Measurements from ENCODE around the gene SMIM24. TPM values are rescaled to one million over a fixed set of nuclear protein-coding genes. Genes with fewer than 3 reads are reported as not detected.

Gene SMIM24
- total and polyA plus RNA-seq, 9 of the 15 experiments (the other 6 are each of a cell fraction or from before 2014, with no cell fraction given) = 0.45 to 12.3 (median 1.4) TPM; not detected in 1

DNA sequence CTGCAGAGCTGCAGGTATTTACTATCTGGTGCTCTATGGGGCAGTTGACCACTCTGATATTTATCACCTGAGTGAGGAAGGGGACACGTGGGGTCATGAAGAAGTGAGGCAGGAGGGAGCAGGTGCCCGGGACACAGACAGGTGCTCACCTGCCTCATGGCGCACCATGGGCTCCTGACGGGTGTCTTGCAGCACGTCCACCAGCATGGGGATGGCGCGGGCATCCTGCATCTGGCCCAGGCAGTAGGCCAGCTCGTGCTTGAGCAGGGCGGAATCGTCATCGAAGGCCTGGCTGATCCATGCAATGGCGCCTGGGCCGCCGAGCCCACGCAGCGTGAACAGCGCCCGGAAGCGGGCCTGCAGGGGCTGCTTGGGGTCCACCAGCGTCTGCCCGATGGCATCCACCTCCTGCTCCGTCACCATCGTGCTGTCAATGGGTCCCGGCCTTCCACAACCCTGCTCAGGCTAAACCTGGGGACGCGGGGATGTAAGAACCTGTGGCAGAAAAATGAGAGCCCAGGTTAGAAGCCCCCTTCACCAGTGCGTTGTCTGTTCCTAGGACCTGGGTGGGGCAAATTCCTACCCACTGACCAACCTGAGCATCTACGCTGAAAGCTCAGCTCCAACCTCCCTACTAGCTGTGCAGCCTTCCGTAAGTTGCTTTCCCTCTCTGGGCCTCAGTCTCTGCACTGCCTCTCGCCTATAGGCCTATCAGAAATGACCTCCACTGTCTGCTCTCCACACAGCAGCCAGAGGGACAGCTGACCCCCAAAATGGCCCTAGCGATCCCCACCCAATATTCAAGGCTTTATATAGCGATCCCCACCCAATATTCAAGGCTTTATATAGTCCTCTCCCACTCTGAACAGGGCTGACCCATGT, 16.3 kb upstream of the SMIM24 start:
- POLR2A ChIA-PET = interaction anchor here (0.6 to 1.3 kb wide), 4 partner anchors 17 to 489 kb away, joined by 3 to 4 read pairs (median 3); no protein-coding TSS in a partner anchor
- WGBS (ENCODE audit: insufficient coverage, low coverage, missing lambda C conversion rate) = 95% methylated on average over 26 of the region's 32 CpGs
- BruUV-seq (replicated peaks) = no TSS peak
- Histone ChIP-seq H3K9ac (ENCODE audit: insufficient read depth in 1 of 2, low read depth in 2 of 2, low read length in 2 of 2) (peak overlapping the region in 1 of 2 experiments; percentile 31; a peak in 1 of 4 replicates), H2AFZ (ENCODE audit: low read depth, low read length) (no peak overlapping the region), H3K36me3 (ENCODE audit: control insufficient read depth, insufficient read depth, low read length) (peaks cover 66% of the 10 kb centered on the region), H3K9me3 (replicated peaks; ENCODE audit: control insufficient read depth, insufficient read depth, low read depth, low read length) (no peaks in the 10 kb centered on the region), H3K9me1 (ENCODE audit: control insufficient read depth, insufficient read depth, low read length) (no peaks in the 10 kb centered on the region), H3K27me3 (ENCODE audit: control insufficient read depth in 2 of 2, insufficient read depth in 2 of 2, low read length in 2 of 2) (no peaks in the 10 kb centered on the region), H3K4me2 (ENCODE audit: insufficient read depth, low read length) (no peak overlapping the region), H3K79me2 (ENCODE audit: control insufficient read depth, insufficient read depth, low read length) (peaks cover 38% of the 10 kb centered on the region), H4K20me1 (replicated peaks; ENCODE audit: control insufficient read depth, insufficient read depth, low read length) (no peaks in the 10 kb centered on the region), H3K27ac (ENCODE audit: extremely low read depth, low read depth, low read length) (no peak overlapping the region), H3K4me1 (replicated peaks in 1 of 2; ENCODE audit: control insufficient read depth in 2 of 2, insufficient read depth in 2 of 2, low read length in 2 of 2) (peaks cover 5 to 25% of the 10 kb centered on the region in 2 experiments; a peak in 4 of 5 replicates), H3K4me3 (no peak overlapping the region)
- in situ Hi-C loops (cut with MboI) (no loop called here), intact Hi-C loops (cut with micrococcal nuclease) (no loop called here)
- FAIRE-seq = no peak
- no peak for DNase-seq (ENCODE audit: extremely low read depth in 1 of 4, low spot score in 3 of 4)
- ATAC-seq = no peak
- CTCF ChIA-PET (ENCODE audit: low intra/inter-chr PET ratio) = interaction anchor here (0.8 kb wide), 1 partner anchor 12 kb away, joined by 3 read pairs; no protein-coding TSS in a partner anchor
- no peak for TF ChIP-seq SAFB (IDR thresholded peaks at IDR 0.05; ENCODE audit: borderline replicate concordance, low read depth, low read length)
- no peak for TF ChIP-seq DPF2 (IDR thresholded peaks at IDR 0.05)
- TF ChIP-seq FOXA1 (IDR thresholded peaks at IDR 0.05; ENCODE audit: borderline replicate concordance) = no peak
- TF ChIP-seq, protein P1, sequence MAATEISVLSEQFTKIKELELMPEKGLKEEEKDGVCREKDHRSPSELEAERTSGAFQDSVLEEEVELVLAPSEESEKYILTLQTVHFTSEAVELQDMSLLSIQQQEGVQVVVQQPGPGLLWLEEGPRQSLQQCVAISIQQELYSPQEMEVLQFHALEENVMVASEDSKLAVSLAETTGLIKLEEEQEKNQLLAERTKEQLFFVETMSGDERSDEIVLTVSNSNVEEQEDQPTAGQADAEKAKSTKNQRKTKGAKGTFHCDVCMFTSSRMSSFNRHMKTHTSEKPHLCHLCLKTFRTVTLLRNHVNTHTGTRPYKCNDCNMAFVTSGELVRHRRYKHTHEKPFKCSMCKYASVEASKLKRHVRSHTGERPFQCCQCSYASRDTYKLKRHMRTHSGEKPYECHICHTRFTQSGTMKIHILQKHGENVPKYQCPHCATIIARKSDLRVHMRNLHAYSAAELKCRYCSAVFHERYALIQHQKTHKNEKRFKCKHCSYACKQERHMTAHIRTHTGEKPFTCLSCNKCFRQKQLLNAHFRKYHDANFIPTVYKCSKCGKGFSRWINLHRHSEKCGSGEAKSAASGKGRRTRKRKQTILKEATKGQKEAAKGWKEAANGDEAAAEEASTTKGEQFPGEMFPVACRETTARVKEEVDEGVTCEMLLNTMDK (IDR thresholded peaks at IDR 0.05; ENCODE audit: borderline replicate concordance, insufficient read depth, low read depth, low read length, poor library complexity, severe bottlenecking) = no peak
- TF ChIP-seq, protein P2, sequence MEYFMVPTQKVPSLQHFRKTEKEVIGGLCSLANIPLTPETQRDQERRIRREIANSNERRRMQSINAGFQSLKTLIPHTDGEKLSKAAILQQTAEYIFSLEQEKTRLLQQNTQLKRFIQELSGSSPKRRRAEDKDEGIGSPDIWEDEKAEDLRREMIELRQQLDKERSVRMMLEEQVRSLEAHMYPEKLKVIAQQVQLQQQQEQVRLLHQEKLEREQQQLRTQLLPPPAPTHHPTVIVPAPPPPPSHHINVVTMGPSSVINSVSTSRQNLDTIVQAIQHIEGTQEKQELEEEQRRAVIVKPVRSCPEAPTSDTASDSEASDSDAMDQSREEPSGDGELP (CRISPR knock-in tag; IDR thresholded peaks at IDR 0.05; ENCODE audit: borderline replicate concordance) = no peak
- TF ChIP-seq SMAD2 (IDR thresholded peaks at IDR 0.05; ENCODE audit: low read depth, low read length) = no peak
- TF ChIP-seq CBFA2T3 (IDR thresholded peaks at IDR 0.05) = no peak
- TF ChIP-seq PHF21A (IDR thresholded peaks at IDR 0.05; ENCODE audit: borderline replicate concordance, low read depth) = no peak
- TF ChIP-seq CEBPB (tag; IDR thresholded peaks at IDR 0.05) = no peak
- no peak for TF ChIP-seq ADNP (tag; IDR thresholded peaks at IDR 0.05)
- no peak for TF ChIP-seq SAFB2 (IDR thresholded peaks at IDR 0.05; ENCODE audit: borderline replicate concordance, low read depth, low read length, severe bottlenecking)
- TF ChIP-seq PHB (CRISPR knock-in tag; IDR thresholded peaks at IDR 0.05) = no peak
- TF ChIP-seq, protein P3, sequence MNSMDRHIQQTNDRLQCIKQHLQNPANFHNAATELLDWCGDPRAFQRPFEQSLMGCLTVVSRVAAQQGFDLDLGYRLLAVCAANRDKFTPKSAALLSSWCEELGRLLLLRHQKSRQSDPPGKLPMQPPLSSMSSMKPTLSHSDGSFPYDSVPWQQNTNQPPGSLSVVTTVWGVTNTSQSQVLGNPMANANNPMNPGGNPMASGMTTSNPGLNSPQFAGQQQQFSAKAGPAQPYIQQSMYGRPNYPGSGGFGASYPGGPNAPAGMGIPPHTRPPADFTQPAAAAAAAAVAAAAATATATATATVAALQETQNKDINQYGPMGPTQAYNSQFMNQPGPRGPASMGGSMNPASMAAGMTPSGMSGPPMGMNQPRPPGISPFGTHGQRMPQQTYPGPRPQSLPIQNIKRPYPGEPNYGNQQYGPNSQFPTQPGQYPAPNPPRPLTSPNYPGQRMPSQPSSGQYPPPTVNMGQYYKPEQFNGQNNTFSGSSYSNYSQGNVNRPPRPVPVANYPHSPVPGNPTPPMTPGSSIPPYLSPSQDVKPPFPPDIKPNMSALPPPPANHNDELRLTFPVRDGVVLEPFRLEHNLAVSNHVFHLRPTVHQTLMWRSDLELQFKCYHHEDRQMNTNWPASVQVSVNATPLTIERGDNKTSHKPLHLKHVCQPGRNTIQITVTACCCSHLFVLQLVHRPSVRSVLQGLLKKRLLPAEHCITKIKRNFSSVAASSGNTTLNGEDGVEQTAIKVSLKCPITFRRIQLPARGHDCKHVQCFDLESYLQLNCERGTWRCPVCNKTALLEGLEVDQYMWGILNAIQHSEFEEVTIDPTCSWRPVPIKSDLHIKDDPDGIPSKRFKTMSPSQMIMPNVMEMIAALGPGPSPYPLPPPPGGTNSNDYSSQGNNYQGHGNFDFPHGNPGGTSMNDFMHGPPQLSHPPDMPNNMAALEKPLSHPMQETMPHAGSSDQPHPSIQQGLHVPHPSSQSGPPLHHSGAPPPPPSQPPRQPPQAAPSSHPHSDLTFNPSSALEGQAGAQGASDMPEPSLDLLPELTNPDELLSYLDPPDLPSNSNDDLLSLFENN (IDR thresholded peaks at IDR 0.05; ENCODE audit: low read depth in 2 of 2, low read length in 2 of 2) = no peak
- TF ChIP-seq BCOR (IDR thresholded peaks at IDR 0.05) = peak; percentile 65
- TF ChIP-seq ZNF445 (CRISPR knock-in tag; IDR thresholded peaks at IDR 0.05; ENCODE audit: low read depth) = no peak
- 0 out of 2 replicates have a peak, but pooled peaks have one; percentile 24 for TF ChIP-seq POLR2G (IDR thresholded peaks at IDR 0.05; ENCODE audit: low read depth, low read length)
